Right renal cortex interstitium (tissue), 3 donors: ENCODE results near the gene AOPEP. TPM values are rescaled to one million over a fixed set of nuclear protein-coding genes. Genes with fewer than 3 reads are reported as not detected.

Experiments
- DNase-seq, 3 donors: peaks; one replicate each; pipeline ENCODE4 v3.0.0-alpha.2; 2013; ENCODE audit warnings: low read depth in 3 of 3, low spot score in 2 of 3
- polyA plus RNA-seq, 3 donors: library from polyadenylated mRNA; unstranded; fragments of 120-200 nt; gene quantifications; one replicate each; pipeline ENCODE4 v1.2.1, GENCODE V29; 2013; ENCODE audit not compliant: insufficient read length in 3 of 3

The AOPEP gene
- polyA plus RNA-seq, 3 donors, result 47.3 to 58.7 (median 51.8) TPM

DNA sequence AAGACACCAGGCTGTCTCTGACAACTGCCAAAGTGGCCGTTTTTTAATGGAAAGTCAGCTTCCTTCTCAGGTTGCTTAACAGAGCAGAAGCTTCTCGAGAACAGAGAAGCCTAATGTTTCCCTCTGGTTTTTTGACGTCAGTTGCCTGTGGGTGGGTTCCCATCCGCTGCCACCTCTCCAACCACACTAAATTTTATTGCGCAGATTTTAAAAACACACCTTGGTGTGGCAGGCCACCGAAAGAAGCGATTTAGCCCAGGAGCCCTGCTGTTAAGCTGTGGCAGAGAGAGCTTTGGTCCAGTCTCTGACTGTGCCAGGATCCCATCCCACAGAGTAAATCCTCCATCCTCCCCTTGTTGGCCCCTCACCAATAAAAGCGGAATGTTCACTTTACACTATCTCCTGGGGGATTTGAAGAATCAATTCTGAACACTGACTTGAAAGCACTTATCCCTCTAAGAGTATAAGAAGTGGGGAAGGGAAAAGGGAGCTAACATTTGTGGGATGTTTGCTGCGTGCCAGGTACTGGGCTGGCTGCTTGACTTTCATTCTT is 181.6 kb downstream of the AOPEP start:
- DNase-seq, result no peak

DNA sequence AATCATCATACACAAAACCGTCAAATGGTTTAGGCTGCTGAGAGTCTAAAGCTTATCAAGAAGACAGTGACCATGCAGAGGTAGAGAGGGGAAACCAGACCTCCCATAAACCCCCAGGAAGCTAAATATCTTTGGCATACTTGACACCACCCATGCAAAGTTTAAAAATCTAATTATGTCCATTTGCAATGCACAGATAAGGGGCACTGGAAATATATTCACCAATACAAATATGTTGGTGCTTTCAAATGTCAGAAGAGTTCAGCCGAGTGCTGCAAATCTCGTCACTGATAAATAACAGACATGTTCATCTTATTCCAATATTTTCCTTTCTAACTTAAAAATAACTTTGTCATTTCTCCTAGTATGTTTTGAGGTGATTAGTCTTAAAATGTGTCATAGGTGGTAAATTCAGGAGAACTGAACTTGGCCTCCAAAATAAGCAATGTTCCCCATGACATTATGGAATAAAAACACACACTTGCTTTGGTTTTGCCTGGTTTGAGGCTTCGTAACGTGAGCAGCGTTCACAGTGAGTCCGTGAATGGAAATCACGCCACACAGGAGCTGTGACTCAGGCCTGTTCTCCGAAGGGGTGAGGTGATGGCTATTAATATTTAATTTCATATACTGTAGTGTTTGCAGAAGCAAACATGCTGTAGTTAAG is 182.2 kb downstream of the AOPEP start:
- DNase-seq, result no peak

DNA sequence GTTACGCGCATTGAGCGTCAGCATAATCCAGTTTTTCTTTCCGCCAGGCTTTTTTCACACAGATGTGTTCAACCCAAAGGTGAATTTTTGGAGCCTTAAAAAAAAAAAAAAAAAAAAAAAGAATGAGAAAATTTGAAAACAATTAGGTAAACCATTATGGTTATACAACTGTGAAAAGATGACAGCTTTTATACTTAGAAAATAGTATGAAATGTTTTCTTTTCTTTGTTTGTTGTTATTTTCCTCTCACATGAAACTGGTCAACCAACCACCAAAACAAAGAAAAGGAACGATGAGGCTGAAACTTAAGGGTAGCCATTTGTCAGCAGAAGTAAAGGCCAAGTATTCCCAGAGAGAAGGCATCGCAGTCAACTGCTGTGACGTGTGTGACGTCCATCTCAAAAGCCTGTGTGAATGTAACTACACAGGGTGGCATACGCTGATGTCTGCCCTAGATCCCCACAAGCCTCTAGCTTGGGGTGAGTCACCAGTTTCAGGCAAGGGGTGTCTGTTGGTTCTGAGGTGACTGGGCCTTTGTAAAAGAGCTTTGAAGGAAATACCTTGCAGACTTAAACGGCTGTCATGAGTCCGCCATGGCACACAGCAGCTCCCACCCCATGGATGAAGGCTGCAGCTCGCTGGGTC is 182.9 kb downstream of the AOPEP start:
- no peak for DNase-seq

DNA sequence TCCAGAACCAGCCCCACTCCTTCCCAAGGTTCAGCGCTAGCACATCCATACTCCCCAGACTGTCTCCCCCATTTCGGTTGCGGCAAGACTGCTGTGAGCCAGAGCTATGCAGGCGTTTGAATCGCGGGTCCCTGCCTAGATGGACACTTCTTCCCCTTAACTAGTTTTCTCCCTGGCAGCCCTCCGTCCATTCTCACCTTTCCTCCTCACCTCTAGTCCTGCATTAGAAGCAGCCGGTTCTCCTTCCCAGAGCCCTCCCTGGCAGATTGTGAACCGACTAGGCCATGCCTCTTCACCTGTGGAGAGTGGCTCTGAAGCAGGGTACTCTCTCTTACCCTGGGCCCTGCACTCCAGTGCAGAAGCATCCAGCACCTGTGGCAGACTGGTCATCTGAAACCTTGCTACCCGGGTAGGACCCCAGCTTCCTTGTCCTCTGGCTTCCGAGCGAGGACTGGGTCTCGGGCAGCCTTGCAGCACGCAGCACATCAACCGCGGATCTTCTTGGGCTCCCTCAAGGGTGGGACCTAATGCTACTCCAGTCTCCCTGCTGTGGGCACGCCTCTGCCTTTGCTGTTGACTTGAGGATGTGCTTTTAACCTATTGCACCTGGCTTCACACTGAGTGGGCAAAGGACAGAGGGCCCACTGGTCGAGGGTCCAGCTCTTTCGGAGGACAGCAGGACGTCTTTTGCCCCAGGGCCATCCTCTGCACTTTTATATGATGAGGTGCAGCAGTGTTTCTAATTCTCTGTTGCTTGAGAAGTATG is 183.6 kb downstream of the AOPEP start:
- no peak for DNase-seq

DNA sequence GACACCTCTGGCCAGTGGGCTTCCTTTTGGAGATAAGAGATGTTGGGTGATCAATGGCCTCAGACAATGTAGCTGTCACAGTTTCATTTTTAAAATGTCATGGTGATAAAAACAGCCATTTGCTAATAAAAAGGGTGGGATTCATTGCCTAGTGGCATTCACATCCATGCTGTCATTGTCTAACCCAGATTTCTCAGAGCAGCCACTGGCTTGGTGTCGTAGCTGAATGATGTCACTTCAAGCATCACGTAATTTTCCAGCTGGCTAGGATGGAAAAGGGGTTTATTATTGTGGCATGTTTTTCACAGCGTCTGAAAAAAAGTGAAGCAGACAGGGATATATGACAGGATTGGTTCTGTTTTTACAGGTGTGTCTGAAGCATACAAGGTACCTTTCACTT is 184.7 kb downstream of the AOPEP start:
- DNase-seq, result no peak

DNA sequence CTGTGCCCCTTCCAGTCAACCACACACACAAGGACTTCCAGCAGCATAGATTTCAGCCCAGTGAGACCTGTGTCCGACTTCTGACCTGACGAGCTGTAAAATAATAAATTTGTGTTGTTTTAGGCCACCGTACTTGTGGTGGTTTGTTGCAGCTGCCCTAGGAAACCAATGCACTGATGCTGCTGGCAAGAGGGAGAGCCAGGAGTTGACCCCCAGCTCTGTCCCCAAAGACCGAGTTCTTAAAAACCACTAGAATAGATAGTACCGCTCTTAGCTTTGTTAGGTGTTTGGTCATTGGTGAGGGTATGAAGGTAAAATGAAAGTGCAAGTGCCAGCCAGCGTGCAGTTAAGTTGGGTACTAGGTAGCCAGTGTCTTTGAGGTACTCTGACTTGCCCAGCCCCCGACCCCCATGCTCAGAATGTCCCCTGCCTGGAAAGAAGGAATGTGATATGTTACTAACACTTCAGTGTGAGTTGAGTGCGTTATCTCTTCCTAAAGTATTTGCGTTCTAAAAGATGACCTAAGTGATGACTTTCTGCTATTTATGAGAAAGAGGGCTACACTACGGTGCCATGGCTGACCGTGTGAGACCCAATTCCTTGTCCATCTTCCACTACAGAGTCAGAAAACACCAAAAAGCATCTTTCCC is 185.6 kb downstream of the AOPEP start:
- no peak for DNase-seq

DNA sequence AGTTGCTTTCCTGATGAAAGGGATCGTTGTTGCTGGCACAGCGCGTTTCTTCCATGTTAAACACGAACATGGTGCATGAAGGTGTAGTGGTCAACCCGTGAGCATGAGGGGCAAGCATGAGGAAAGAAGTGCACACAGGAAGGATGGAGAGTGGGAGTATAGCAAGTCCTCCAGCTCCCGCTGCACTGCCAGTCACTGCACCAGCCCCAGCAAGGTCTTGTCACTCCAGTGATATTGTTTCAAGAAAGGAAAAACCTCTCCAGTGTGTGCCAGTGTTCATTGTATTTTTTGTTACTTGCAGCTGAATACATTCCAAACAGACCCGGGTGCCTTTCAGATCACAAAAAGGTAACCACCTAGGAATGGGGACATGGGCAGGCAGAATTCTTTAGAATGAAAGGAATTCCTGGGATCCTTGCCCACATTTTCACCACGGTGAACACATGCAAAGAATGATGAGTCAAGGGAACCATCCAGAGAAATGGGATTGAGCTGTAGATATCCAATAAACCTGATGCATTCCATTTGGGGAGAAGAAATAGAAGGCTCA is 186.3 kb downstream of the AOPEP start:
- no peak for DNase-seq

DNA sequence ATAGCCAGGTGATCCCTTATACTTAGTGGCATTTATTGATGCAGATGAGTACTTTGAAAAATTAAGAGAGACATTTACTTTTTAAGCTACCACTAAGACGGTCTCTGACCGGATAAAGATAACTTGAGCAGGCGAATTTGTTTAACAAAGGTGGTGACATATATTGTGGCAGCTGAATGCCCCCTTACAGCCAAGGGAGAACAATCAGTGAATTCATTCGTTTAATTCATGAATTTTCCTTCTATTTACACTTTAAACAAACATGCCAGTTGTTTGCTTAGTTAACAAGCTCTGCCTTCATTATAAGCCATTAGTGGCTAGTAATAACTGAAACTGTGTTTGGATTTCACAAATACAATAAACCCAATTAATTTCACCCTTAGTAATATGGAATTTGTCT is 187.1 kb downstream of the AOPEP start:
- DNase-seq, result no peak

DNA sequence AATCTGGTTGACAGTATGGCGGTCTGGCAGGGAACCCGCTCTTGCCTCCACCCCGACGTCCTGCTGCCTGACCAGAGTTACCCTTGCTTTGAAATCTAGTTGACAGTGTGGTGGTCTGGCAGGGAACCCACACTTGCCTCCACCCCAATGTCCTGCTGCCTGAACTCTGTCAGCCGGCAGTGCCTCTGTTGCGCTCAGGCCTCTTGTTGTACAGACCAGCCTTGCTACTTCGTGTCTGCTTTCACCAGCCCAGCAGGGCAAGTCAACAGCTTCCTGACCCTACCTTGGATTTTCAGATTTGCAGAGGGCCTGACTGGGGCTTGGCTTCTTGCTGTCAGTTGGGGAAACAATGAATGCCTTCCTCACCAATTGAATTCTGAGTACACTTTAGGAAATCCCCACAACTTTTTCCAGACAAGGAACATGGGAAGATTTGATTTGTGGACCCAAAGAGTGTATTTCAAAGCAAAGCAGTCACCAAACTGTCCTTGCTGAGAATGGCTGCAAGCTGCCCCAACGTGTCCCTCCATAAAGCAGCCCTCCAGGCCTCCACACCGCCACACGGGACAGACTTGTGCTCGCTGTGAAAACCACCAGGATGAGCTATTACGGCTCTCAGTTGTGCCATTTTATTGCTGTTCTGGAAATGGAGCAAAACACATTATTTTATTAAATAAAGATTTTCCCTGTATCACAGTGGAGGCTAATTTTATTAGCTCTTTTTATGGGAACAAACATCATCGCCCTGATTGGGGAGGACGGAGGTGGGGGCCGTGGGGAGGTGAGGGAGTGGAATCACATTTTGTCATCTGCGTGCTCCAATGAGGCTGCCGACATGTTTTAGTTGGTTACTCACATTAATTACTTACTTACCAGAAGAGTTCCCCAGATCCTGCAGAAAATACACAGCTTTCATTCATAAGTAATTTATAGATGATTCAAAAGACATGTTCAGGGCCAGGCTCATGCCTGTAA is 189.3 kb downstream of the AOPEP start:
- no peak for DNase-seq

DNA sequence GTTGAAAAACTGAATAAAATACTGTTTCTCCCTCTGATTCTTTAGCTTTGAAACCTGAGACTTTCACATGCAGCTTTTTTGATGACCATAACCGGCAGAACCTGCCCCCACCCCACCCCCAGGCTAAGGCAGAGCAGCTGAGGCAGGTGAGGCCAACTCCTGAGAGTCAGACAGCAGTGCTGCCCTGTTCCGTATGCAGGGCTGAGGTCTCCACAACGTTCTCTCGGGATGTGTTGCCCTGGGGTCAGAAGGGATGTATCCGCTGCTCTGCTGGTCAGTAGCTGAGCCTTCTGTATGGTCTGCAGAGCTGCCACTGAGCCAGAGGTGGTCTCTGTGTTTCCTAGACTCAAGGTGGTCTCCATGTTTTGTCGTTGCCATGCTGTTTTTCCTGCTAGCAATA is 190.5 kb downstream of the AOPEP start:
- no peak for DNase-seq

DNA sequence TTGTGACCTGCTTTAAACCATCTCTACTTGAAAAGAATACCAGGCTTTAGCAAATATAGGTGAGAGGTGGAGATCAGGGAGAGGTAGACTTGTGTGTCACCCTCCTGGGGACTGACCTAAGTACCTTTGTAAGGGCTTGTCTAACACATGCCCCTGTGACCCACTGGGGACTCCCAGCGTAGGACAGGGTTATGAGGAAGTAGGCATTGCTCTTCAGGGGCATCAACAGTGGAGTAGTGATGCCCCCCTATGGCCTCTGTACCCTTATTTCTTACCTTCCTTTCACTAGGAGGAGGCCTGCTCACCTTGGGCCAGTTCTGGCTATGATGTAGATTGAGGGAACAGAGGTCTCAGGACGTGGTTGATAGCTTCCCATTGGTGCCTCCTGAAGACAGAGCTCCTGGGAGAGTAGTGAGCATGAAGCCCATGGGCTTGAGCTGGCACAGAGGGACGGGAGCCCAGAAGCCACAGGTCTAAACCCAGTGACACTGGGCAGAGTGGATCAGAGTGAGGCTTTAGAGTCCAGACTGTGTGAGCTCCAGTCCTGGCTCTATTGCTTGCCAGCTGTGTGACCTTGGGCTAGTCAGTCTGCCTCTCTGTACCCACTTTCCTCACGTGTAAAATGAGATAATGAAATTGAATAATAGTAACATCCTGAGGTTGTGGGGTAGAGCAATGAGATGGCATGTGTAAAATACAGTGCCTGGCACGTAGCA is 191.7 kb downstream of the AOPEP start:
- DNase-seq, result no peak

DNA sequence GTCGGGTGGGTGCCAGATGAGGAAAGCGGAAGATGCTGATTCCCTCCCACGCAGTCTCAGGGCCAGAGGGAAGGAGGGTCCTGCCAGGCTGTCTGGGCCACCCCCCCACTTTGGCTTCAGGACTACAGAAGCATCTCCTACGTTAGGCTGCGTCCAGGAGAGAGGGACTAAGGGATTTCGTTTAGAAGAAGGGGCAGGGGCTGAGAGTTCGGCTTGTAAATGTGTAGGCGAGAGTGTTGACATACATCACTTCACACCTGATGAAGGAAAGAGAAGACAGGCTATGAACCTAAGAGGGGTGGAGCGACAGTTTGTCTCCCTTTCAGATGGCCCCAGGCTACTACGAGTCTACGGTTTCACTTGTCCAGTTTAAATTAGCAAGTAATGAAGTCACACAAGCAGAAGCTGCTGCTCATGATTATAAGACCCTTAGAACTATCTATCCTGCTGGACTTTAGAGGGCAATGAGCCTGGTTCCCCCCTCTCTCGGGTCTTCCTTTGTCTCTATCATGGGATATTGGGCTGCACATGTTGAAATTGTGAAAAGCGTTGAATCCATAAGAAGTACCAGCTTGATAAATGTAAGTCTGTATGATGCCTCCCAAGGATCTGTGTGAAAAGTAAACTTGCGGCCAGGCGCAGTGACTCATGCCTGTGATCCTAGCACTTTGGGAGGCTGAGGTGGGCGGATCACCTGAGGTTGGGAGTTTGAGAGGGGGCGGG is 193.0 kb downstream of the AOPEP start:
- no peak for DNase-seq

DNA sequence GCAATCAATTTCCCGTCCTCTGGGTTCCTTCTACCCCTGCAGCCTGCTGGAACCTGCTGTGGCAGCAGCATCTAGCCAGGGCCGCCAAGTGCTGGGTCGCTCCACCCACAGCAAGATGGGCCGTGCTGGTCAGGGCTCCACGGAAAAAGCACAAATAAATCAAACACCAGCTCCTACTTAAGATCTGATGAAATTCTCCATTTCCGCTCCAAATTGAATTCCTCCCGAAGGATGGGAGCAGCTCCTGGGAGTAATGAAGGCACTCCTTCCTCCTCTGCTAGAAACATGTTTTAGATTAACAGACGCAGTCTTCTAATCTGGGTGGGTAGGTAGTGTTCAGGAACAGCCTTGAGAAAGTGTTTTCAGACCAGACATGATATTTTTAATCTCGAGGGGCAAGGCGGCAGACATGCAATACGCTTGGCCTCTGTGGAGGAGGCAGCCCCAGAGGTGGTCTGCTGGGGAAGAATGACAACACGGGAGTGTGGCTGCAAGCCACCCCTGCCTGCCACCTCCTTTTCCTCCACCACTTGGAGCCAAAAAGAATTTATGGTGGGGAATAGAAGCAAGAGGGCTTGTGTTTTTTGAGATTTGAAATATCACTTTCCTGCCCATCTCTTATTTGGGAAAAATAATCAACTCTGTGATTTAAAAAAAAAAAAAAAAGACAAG is 194.1 kb downstream of the AOPEP start:
- DNase-seq, result no peak

DNA sequence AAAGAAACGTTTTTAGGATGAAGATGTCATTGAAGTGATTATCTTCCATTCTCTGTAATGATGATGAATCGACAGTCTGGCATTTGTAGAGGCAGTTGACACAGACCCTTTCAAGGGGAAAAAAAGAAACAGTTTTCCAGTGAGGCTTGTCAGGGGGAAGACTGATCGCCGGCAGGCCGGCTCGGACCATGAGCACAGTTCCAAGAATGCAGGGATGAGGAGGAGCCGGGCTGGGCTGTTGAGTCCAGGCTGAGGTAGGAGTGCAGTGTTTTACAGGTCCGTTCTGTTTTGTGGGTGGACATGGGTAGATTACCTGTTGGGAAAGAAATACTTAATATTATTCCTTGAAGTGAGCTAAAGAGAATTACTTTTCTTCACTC is 194.6 kb downstream of the AOPEP start:
- DNase-seq, result no peak

DNA sequence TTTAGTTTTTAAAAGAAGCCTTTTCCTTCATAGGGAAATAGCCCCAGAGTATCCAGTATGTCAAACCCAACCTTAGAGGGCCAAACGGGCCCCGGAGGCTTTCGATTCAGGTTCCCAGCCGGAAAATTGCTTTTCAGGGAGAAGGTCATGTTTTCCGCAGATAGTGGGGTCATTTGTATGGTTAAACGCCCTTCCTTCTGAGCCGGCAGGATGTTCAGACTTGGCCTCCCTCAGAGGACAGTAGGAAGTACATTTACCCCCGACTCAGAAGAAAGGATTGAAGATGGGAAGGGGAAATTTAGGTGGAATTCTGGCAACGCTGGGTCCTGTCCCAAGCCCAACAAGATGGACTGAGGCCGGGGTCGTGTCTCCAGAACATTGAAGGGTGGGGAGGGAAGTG is 195.2 kb downstream of the AOPEP start:
- no peak for DNase-seq

DNA sequence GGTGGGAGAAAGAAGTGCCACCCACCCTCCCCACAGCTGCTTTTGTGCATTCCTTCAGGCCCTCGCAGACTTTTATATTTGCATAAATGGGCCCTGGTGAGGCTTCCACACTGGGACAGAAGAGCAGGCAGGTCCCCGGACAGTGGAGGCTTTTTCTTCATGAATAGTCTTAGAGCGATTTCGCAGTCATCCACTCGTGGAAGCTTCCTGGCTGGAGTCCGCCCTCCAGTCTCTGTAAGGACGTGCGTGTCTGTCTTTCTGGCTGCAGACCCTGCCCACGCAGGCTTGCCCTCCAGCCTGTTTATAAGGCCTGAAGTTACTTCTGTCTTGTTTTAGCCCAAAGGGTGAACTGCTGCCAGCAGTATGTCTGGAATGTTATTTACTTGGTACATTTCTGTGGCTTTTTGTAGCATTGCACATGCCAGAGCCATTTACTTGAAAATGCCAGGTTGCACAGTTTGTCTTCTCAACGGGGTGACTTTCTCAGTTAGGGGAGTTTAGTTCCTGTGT is 195.7 kb downstream of the AOPEP start:
- DNase-seq, result no peak

DNA sequence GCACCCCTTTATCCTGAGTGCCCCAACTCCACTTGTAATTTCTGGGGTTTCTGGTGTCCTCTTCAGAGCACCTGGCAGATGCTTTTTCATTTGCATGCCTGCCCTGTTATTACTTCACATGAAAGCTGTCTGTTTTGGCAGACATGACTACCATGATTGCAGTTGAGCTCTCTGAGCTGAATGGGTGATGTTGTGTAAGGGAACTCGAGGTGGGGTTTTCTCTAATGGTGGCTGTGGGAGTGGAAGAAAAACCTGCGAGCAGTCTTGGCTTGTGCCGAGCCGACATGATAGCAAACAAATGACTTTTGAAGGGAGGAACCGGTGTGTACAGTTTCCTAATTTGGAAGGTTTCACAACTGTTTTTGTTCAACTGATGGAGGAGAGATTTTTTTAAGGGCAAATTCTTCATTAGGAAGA is 196.2 kb downstream of the AOPEP start:
- no peak for DNase-seq
